ENCODE measurements around the gene FAM83E. TPM values are rescaled to one million over a fixed set of nuclear protein-coding genes. Genes with fewer than 3 reads are reported as not detected.

Gene FAM83E
- polyA plus RNA-seq, 1 donor: 0.44 TPM

DNA sequence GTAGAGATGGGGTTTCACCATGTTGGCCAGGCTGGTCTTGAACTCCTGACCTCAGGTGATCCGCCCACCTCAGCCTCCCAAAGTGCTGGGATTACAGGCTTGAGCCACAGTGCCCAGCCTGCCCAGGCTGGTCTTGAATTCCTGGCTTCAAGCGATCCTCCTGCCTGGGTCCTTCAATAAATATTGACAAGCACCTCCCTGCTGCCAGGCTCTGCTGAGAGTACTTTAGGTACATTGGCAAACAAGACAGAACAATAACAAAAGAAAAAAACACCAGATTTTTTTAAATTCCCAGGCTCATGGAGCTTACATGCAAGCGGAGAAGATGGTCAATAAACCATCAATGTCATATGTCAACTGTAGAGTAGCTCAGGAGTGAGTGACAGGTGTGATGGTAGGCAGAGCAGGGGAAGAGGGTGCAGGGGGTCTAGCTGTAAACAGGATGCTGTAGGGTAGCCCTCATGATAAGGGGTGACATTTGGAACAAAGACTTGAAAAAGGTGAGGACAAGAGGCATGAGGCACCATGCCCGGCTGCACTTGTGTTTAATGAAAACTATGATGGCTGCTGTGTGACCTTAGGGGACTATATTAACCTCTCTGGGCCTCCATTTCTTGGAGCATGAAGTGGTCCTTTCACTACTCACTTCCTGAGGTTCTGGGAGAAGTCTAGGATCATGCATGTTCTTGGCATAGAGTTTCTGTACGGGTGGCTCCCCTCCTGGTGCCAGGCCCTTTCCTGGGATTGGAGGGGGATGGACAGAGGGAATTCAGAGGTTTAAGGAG lies 43.3 kb downstream of the FAM83E start:
- DNase-seq: no peak

DNA sequence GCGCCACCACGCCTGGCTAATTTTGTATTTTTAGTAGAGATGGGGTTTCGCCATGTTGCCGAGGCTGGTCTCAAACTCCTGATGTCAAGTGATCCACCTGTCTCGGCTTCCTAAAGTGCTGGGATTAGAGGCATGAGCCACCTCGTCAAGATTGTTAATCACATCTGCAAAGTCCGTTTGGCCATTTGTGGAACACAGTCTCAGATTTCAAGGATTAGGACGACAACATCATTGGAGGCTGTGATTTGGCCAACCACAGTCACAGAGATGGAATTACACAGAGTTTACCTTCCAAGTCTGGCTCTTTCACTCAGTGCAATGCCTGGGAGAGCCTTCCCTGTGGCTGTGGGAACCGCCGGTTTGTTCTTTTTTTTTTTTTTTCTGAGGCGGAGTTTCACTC lies 45.1 kb downstream of the FAM83E start:
- DNase-seq: peak; percentile 68

DNA sequence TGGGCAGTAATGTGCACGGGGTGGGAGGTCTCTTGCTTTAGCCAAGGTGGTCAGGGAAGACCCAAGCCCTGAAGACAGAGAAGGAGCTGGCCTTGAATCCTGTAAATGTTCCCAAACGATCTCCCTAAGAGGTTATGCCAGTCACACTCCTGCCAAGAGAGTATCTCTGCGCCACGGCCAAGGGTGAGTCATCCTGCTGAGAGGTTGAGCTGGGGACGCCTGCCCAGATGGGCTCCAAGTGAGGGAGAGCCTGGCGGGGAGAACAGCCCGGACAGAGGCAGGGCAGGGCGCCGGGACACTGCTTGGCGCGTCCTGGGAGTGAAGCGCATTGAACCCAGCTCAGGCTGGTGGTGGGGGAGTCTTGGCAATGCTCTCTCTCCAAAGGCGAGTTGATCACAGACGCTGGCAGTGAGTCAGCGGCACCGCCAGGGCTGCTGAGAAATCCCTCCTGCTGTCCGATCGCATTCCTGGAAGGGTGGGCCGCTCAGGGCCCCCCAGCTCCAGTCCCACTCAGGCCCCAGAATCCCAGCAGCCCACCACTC lies 46.5 kb downstream of the FAM83E start:
- peak; percentile 80 for DNase-seq

DNA sequence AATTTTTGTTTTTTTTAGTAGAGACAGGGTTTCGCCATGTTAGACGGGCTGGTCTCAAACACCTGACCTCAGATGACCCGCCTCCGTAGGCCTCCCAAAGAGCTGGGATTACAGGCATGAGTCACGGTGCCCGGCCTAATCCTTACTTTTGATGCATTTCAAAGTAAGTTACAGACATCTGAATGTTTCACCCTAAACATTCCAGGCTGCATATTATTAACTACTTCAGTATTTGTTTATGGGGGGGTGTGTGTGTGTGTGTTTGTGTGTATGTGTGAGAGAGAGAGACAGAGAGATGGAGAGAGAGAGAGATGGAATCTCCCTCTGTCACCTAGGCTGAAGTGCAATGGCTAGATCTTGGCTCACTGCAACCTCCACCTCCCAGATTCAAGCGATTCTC lies 49.8 kb downstream of the FAM83E start:
- DNase-seq: no peak

Other genes starting within 250 kb of the FAM83E start
- 125 TPM for gene KDELR1, start 223.5 kb downstream of the FAM83E start, polyA plus RNA-seq (ENCODE audit: insufficient read length)
- 2.5 TPM for gene GRIN2D, start 221.4 kb downstream of the FAM83E start, polyA plus RNA-seq (ENCODE audit: insufficient read length)
- gene GRWD1, start 169.1 kb downstream of the FAM83E start, polyA plus RNA-seq (ENCODE audit: insufficient read length): 26.2 TPM
- 1.2 TPM for gene KCNJ14, start 159.5 kb downstream of the FAM83E start, polyA plus RNA-seq (ENCODE audit: insufficient read length)
- gene CYTH2, start 145.7 kb downstream of the FAM83E start, polyA plus RNA-seq (ENCODE audit: insufficient read length): 49.3 TPM
- 0.09 TPM for gene LMTK3, start 103.2 kb downstream of the FAM83E start, polyA plus RNA-seq (ENCODE audit: insufficient read length)
- gene SULT2B1, start 62.9 kb downstream of the FAM83E start, polyA plus RNA-seq (ENCODE audit: insufficient read length): 0.32 TPM
- gene SPACA4, start 8.3 kb downstream of the FAM83E start, polyA plus RNA-seq (ENCODE audit: insufficient read length): not detected
- gene RPL18, start 4.1 kb upstream of the FAM83E start, polyA plus RNA-seq (ENCODE audit: insufficient read length): 1,775 TPM
- gene SPHK2, start 4.4 kb upstream of the FAM83E start, polyA plus RNA-seq (ENCODE audit: insufficient read length): 10.7 TPM
- gene DBP, start 22.3 kb upstream of the FAM83E start, polyA plus RNA-seq (ENCODE audit: insufficient read length): 7.9 TPM
- gene CA11, start 31.1 kb upstream of the FAM83E start, polyA plus RNA-seq (ENCODE audit: insufficient read length): 7.8 TPM
- 0.72 TPM for gene NTN5, start 57.9 kb upstream of the FAM83E start, polyA plus RNA-seq (ENCODE audit: insufficient read length)
- gene FUT2, start 80.9 kb upstream of the FAM83E start, polyA plus RNA-seq (ENCODE audit: insufficient read length): 1.2 TPM
- gene MAMSTR, start 104.6 kb upstream of the FAM83E start, polyA plus RNA-seq (ENCODE audit: insufficient read length): 192 TPM
- 32.8 TPM for gene RASIP1, start 125.5 kb upstream of the FAM83E start, polyA plus RNA-seq (ENCODE audit: insufficient read length)
- 0.96 TPM for gene IZUMO1, start 131.8 kb upstream of the FAM83E start, polyA plus RNA-seq (ENCODE audit: insufficient read length)
- gene FUT1, start 137.6 kb upstream of the FAM83E start, polyA plus RNA-seq (ENCODE audit: insufficient read length): 1.2 TPM
- gene FGF21, start 140.4 kb upstream of the FAM83E start, polyA plus RNA-seq (ENCODE audit: insufficient read length): not detected
- 28.5 TPM for gene BCAT2, start 196.0 kb upstream of the FAM83E start, polyA plus RNA-seq (ENCODE audit: insufficient read length)
- gene HSD17B14, start 221.4 kb upstream of the FAM83E start, polyA plus RNA-seq (ENCODE audit: insufficient read length): 3.8 TPM